GM15510 (cell line): Measurements from ENCODE around the gene PDCD4.

Experiments used
- POLR2A ChIP-seq: IDR thresholded peaks from 3 replicates; pipeline ENCODE4 v1.6.1; 2011; ENCODE audit warnings: borderline replicate concordance; ENCODE audit not compliant: insufficient read length; ENCODE audit errors: extremely low read depth

The PDCD4 gene

DNA sequence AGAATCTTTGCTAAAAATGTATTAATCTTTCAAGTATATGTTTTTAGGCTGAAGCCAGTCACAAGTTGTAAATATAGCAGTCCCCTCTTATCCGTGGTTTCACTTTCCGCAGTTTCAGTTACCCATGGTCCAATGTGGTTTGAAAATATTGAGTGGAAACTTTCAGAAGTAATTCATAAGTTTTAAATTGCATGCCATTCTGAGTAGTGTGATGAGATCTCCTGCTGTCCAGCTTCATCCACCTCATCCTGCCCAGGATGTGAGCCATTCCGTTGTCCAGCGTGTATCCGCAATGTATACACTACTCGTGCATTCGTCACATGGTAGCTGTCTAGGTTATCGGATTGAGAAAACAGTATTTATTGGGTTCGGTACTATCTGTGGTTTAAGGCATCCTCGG is 12.2 kb downstream of the PDCD4 start:
- TF ChIP-seq POLR2A, result no peak

DNA sequence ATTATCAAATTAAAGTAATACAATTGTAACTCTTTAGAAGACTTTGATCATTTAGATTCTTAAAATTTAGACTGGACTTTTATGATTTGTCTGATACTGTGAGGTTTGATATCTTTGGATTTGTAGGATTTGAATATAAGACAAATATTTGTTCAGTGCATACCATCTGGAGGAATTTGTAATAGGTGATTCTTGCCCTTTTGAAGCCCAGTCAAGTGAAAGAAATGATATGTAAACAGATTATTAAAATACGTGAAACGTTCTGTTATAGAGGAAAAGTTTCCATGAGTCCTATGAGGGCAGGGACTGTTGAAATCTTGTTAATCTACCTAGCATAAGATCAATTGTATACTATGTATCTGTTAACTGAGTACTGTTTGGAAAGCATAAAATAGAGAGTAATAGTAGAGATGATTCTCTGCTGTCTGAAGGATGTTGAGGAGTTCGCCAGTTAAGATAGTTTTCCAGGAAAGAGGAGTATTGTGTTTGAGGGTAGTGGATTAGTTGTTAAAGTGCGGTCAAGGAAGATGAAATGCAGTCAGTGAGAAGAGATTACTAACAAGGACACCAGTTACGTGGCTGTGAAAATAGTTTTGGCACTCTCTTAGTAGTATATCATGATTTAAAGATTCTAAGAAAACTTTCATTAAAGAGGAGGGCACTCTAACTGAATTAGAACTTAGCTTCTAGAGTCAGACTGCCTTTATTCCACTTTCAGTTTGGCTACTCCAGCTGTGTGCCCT is 14.4 kb downstream of the PDCD4 start:
- no peak for TF ChIP-seq POLR2A

DNA sequence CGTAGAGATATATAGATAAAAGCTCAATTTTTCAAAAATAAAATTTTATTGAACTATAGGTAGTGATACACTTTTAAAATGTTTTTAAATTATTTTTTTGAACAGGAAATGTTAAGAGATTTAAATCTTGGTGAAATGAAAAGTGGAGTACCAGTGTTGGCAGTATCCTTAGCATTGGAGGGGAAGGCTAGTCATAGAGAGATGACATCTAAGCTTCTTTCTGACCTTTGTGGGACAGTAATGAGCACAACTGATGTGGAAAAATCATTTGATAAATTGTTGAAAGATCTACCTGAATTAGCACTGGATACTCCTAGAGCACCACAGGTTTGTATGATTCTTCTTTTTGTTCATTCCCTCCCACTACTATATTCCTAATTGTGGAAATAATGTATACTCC is 15.8 kb downstream of the PDCD4 start:
- TF ChIP-seq POLR2A, result no peak

DNA sequence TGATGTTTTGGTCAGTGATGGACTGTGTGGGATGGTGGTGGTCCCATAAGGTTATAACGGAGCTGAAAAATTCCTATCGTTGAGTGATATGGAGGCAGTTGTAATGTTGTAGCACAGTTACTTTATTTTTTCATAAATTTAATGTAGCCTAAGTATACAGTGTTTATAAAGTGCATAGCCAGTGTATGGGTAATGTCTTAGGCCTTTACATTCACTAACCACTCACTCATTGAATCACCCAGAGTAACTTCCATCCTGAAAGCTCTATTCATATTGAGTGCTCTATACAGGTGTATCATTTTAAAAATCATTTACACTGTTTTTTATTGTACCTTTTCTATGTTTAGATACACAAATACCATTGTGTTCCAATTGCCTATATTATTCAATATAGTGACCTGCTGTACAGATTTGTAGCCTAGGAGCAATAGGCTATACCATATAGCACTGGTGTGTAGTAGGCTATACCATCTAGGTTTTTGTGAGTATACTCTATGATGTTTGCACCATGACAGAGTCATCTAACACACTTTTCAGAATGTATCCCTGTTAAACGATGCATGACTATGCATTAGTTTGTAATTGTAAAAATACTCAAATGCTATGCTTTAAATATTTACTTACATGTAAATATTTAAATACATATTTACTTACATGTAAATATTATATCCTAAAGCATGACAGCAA is 21.0 kb downstream of the PDCD4 start:
- TF ChIP-seq POLR2A, result no peak

DNA sequence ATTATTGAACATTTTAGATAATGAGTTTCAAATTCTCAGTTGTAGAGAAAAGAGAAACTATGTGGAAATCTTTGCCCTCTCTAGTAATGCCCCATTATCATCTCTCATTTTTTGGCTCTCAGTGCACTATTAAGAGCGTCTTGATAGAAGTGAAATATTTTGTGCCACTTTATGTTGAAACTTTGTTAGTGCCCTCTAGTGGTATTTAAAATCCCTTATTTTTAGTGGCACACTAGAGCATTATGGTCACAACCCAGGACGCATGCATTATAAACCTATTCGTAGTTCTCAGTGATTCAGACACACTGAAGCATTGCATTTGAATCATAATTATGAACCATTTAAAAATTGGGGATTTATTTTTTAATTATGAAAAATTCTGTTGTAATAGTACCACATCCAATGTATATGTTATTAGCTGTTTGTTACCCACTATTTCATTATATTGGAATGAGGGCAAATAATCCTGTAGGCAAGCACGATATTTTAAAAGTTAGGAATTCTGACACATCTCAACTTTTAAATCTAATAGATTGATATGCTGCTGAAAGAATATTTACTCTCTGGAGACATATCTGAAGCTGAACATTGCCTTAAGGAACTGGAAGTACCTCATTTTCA is 21.9 kb downstream of the PDCD4 start:
- TF ChIP-seq POLR2A, result no peak

DNA sequence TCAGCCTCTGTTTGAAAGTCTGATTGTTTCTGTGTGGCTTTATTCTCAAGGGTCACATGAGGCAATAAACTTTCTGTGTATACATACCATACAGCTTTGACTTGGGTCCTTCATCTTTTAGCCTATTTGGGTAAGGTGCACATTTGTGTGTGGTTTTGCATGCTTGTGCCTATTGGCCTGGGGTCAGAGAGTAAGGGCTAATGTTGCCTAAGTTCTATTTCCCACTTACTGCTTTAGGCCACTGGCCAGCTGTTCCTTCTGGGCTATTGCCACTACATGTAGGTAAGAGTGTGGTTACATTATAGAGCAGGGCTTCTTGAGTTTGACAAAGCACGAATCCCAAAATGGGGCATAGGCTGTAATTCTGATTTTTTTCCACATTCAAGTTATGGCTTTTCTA is 25.5 kb downstream of the PDCD4 start:
- TF ChIP-seq POLR2A, result no peak

DNA sequence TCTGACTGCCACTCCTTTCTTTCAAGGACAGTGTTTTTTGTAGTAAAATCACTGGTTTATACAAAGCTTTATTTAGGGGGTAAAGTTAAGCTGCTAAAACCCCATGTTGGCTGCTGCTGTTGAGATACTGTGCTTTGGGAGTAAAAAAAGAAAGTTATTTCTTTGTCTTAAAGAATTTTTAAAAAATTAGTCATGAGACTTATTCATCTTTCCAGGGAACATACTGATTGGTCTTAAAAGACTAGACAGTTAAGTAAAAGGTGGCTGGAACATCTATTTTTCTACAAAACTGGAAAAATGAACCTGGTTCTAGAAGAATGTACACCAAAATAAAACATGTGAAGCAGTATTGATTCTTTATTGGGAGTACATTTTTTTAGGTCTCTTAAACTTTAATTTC is 26.7 kb downstream of the PDCD4 start:
- no peak for TF ChIP-seq POLR2A

DNA sequence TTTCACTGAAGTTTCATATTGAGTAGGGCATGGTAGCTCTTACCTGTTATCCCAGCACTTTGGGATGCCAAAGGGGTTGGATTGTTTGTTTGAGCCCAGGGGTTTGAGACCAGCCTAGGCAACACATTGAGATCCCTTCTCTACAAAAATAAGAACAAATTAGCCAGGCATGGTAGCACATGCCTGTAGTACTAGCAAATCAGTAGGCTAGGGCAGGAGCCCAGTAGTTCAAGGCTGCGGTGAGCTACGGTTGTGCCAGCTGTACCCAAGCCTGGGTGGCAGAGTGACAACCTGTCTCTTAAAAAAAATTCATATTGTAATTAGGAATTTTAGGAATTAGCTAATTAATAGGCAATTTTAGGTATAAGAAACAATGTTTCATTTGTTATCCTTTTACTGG is 29.3 kb downstream of the PDCD4 start:
- TF ChIP-seq POLR2A, result no peak

DNA sequence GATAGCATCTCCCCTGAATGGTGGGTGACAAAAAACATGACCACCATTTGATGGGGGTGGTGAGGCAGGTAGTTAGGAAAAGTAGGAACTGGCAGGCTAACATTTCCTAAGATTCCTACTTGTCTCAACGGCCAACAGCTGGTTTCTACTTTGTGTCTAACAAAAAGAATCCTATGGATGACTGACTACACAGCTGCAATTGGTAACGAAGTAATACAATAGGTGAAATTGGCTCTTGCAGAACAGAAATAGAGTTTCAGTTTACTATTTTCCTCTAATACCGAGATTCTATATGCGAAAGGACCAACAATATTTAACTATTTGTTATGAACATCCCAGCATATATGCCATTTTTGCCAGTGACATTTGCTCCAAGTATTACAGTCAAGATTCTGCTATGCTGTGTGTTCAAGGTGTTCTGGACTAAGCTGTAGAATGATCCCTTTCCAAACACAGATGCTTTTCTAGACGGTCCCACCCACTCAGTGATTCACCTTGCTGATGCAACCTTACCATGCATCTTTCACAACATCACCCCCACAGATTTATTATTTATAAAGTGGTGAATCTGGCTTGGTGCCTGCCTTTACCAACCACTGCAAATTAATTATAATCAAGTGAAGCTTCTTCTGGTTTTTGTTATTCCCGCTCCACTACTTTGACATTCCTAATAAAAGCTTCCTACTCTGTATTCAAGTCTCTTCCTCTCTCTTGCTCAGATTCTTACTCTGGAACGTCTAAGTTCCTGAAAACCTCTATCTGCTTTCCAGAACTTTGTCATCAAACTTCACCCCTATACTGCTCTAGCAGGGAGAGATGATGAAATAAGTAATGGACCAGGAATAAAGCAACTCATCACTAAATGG is 30.5 kb downstream of the PDCD4 start:
- TF ChIP-seq POLR2A, result no peak

DNA sequence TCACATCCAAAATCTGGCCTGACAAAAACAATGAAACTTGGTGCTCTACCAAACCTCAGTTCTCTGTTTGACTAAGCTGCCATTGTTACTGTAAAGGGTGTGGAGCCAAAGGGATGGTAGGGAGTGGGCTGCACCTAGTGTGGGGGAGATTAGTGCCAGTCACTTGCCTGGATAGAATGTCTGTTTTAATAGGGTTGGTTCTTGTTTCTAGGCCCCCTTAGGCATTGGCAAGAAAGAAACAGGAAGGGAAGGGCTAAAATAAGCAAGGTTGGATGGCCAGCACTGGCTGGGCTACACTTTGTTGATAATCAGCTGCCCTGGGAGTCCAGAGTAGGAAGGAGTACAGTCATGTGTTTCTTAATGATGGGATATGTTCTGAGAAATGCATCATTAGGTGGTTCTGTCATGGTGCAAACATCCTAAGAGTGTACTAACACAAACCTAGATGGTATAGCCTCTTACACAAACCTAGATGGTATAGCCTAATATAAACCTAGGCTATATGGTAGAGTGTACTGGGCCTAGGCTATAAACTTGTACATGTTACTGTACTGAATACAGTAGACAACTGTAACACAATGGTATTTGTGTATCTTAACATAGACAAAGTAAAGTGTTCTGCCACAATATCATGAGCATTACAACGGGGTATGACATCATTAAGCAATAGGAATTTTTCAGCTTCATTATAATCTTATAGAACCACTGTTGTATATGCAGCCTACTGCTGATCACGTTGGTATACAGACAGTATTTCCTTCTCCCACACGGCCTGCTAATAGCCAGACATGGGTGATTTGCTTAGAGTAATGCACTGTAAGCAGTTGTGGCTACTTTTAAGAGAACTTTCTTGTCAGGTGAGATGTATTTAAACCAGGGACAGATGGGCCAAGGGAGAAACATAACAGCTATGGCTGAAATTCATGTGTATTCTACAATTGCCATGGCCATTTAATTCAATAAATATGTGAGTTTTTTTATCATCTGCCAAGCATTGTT is 31.9 kb downstream of the PDCD4 start:
- no peak for TF ChIP-seq POLR2A

DNA sequence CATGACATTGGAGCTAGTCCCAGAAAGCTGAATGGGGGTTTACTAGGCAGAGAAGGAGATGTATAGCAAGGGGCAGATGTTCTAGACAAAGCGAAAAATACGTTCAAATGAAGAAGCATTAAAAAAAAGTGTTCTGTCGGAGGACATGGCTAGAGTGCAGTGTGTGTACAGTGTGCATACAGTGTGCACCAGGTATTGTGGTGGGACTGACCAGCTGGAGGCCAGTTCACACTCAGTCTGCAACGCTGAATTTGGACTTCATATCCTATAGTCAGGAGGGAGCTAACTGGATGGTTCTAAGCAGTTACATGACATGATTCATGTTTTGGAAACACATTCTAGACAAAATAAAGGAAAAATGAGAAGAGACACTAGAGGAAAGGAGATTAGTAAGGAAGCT is 38.4 kb downstream of the PDCD4 start:
- no peak for TF ChIP-seq POLR2A

DNA sequence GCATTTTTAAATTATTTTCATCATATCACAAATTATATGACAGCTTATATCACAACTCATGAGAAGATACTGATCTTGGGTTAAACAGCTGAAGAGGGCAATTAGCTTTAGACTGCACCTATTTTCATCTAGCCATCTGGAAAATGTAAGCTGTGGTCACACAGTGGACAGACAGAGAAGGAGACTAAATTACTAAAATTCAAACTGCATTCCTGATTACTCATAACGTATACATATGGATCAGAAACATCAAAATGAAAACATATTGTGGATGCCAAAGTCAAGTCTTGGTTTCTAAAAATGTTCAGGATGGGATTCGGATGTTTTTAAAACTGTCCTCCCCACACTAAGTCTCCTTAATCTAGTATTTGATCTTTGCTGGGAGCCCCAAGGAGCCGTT is 40.6 kb downstream of the PDCD4 start:
- no peak for TF ChIP-seq POLR2A

DNA sequence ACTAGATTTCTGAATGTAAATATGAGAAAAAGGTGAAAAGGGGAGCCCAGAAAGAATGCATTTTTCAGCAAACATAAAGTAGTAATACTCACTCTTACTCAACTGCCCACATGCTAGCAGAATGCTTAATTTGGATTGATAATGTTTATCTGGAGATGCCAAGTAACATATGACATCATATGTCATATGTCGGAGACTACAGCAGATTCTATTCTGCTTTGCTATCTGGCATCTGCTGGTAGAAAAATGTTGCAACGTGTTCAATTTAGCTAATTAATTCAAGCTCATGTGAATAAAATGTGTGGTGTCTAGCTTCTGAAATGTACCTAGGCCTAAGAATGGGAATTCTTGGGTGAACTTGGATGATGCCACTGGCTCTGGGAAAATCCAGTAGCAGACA is 42.7 kb downstream of the PDCD4 start:
- no peak for TF ChIP-seq POLR2A

DNA sequence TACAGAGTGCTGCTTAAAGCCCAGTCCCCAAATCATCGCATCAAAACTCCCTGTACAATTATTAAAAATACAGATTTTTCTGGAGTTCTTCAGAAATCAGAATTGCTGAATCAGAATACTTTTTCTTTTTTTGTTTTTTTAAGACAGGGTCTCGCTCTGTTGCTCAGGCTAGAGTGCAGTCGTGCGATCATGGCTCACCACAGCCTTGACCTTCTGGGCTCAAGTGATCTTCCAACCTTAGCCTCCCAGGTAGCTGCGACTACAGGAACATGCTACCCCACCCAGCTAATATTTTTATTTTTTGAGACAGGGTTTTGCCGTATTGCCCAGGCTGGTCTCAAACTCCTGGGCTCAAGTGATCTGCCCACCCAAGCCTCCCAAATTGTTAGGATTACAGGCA is 43.3 kb downstream of the PDCD4 start:
- no peak for TF ChIP-seq POLR2A
